Esophagus muscularis mucosa (tissue), 4 donors: ENCODE measurements around the gene C11orf68. TPM values are rescaled to one million over a fixed set of nuclear protein-coding genes. Genes with fewer than 3 reads are reported as not detected.
A peak's percentile ranks its signal among the peaks of the same experiment; 100 is the strongest.

ENCODE experiments used
- DNase-seq: peaks from one replicate; pipeline ENCODE4 v3.0.0-alpha.2; 2017; ENCODE audit errors: extremely low spot score
- H3K27ac ChIP-seq, 4 donors: fragments of 200-600 bp; sonication (generic); replicated peaks in 1 of 4; 1 replicate in 3 of 4; 2 replicates in 1 of 4; pipeline ENCODE4 v1.5.1; 2016 to 2019; ENCODE audit warnings: mild to moderate bottlenecking in 1 of 4
- H3K27me3 ChIP-seq, 4 donors: fragments of 200-600 bp; sonication (generic); one replicate each; pipeline versions ENCODE4 v1.5.1 to v1.6.0; 2016 to 2019
- H3K36me3 ChIP-seq, 4 donors: fragments of 200-600 bp; sonication (generic); one replicate each; pipeline ENCODE4 v1.5.1; 2016 to 2019
- H3K4me1 ChIP-seq, 4 donors: fragments of 200-600 bp; sonication (generic); one replicate each; pipeline ENCODE4 v1.5.1; 2016 to 2019
- H3K4me3 ChIP-seq, 4 donors: fragments of 200-600 bp; sonication (generic); 1 replicate in 2 of 4; 2 replicates in 2 of 4; pipeline ENCODE4 v1.5.1; 2016 to 2019; ENCODE audit warnings: mild to moderate bottlenecking in 4 of 4, moderate library complexity in 1 of 4
- H3K9me3 ChIP-seq, 4 donors: fragments of 200-600 bp; sonication (generic); 1 replicate in 3 of 4; 2 replicates in 1 of 4; pipeline ENCODE4 v1.5.1; 2016 to 2019
- EP300 ChIP-seq: sonication (generic); formaldehyde crosslinking; IDR thresholded peaks from one replicate; pipeline ENCODE4 v1.6.1; 2017; ENCODE audit warnings: antibody characterized with exemption
- POLR2A ChIP-seq: fragments of 450-650 bp; IDR thresholded peaks from one replicate; pipeline ENCODE4 v1.6.1; 2017; ENCODE audit warnings: antibody characterized with exemption, moderate library complexity, mild to moderate bottlenecking, low read depth
- POLR2AphosphoS5 ChIP-seq, 2 donors: sonication (generic); formaldehyde crosslinking; IDR thresholded peaks; one replicate each; pipeline ENCODE4 v1.6.1; 2017; ENCODE audit warnings: antibody characterized with exemption in 2 of 2
- WGBS: methylation state at CpG from one replicate; pipeline ENCODE4 v1.1.5; 2018; 5-methylcytosine and 5-hydroxymethylcytosine counted together
- intact Hi-C: fragments of 100-400 bp; cut with DNase I; formaldehyde crosslinking; loops from one replicate; pipeline ENCODE4 v1.15.1; 2023
- total RNA-seq, 4 donors: library from RNA; depleted of rRNA; stranded (reverse); fragments of >200 nt; gene quantifications; one replicate each; pipeline versions ENCODE4 v1.1.0 to v1.2.1, GENCODE V29; 2016
- TF ChIP-seq, protein P1 (sequence below), 3 experiments: fragments of 200-600 bp in 2 of 3; fragments of 450-650 bp in 1 of 3; sonication (generic) in 2 of 3; IDR thresholded peaks; one replicate each; pipeline ENCODE4 v1.5.1; 2017 to 2019; ENCODE audit warnings: antibody characterized with exemption in 3 of 3, mild to moderate bottlenecking in 2 of 3, moderate library complexity in 1 of 3

Gene C11orf68
- total RNA-seq, 4 donors from 2014 or later, result 18.2 to 56.0 (median 28.0) TPM

DNA sequence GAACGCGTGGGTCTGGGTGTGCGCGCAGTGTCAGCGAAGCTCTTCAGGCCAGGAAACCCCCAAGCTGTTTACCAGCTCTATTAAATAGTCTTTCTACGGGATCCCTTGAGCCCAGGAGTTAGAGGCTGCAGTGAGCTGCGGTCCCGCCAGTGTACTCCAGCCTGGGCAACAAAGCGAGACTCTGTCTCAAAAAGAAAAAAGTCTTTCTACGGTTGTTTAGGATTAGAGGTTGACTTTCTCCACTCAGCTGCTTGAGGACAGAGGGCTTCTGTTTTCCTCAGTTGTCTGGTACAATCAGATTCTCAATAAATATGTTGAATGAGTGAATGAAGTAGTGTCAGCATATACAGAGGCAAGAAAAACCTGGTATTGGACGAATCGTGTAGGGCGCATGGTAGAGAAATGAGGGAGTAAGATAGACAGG lies 43.3 kb upstream of the C11orf68 start:
- H3K36me3 ChIP-seq, result peaks cover 30 to 38% (median 34%) of the 10 kb centered on the region in 4 donors
- H3K4me3 ChIP-seq, result peak overlapping the region; percentile 92 to 99 (median 96)
- H3K9me3 ChIP-seq, result no peaks in the 10 kb centered on the region
- DNase-seq, result no peak
- TF ChIP-seq POLR2A, result no peak
- no peak for TF ChIP-seq POLR2AphosphoS5 (IDR thresholded peaks at IDR 0.05)
- TF ChIP-seq, protein P1, sequence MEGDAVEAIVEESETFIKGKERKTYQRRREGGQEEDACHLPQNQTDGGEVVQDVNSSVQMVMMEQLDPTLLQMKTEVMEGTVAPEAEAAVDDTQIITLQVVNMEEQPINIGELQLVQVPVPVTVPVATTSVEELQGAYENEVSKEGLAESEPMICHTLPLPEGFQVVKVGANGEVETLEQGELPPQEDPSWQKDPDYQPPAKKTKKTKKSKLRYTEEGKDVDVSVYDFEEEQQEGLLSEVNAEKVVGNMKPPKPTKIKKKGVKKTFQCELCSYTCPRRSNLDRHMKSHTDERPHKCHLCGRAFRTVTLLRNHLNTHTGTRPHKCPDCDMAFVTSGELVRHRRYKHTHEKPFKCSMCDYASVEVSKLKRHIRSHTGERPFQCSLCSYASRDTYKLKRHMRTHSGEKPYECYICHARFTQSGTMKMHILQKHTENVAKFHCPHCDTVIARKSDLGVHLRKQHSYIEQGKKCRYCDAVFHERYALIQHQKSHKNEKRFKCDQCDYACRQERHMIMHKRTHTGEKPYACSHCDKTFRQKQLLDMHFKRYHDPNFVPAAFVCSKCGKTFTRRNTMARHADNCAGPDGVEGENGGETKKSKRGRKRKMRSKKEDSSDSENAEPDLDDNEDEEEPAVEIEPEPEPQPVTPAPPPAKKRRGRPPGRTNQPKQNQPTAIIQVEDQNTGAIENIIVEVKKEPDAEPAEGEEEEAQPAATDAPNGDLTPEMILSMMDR (IDR thresholded peaks at IDR 0.05), result no peak
- no peak for TF ChIP-seq EP300
- H3K27me3 ChIP-seq, result peaks cover 0 to 6% (median 0%) of the 10 kb centered on the region in 4 donors
- 5% methylated on average over 13 of the region's 13 CpGs for WGBS
- peaks cover 23 to 34% (median 32%) of the 10 kb centered on the region in 4 donors for H3K4me1 ChIP-seq
- H3K27ac ChIP-seq, result peak overlapping the region; percentile 84 to 92 (median 91)
- intact Hi-C loops, result loop anchor here (5.0 kb wide), 1 partner anchor 40 kb away; the partner anchor contains the start of genes BANF1 and EIF1AD

DNA sequence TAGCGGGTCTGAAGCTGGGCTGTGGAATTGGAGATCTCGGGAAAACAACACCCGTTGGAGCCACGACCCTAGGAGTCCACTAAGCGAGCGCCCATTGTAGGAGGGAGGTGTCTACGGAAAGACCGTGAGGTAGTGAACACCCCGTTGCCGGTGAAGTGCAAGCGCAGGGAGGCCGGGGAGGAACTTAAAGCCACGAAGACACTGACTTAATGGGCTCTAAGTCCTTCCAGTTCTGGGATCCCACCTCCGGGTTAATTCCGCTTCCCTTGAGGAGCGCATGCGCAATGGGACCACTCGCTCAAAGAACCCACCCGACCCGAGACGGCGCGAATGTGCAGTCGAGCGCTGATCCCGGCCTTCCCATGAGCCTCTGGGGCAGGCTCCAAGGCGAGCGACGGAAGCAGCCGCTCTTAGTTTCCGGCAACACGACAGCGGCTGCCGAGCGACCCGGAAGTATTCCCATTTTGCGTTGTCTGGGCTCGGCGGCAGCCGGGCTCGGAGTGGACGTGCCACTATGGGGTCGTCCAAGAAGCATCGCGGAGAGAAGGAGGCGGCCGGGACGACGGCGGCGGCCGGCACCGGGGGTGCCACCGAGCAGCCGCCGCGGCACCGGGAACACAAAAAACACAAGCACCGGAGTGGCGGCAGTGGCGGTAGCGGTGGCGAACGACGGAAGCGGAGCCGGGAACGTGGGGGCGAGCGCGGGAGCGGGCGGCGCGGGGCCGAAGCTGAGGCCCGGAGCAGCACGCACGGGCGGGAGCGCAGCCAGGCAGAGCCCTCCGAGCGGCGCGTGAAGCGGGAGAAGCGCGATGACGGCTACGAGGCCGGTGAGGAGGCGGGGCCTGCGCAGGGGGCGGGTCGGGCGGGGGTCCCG lies 42.6 kb upstream of the C11orf68 start, which contains the start of gene SART1:
Gene SART1 (plus strand): TSS at position 468 of the 874 bp plus-strand sequence. CDS start 47 bp downstream, at position 515.
- H3K36me3 ChIP-seq, result peaks cover 24 to 31% (median 28%) of the 10 kb centered on the region in 4 donors
- under 1% methylated on average over 35 of the region's 97 CpGs for WGBS
- TF ChIP-seq POLR2A (peak; percentile 18), EP300 (no peak), POLR2AphosphoS5 (IDR thresholded peaks at IDR 0.05) (peak; percentile 89 to 99)
- TF ChIP-seq, protein P1 (IDR thresholded peaks at IDR 0.05), result peak in 1 of 3 experiments; percentile 43
- DNase-seq, result peak; percentile 99
- no peaks in the 10 kb centered on the region for H3K9me3 ChIP-seq
- intact Hi-C loops, result loop anchor here (1.0 to 5.0 kb wide), 2 partner anchors 41 to 73 kb away; partner anchors contain the start of genes BANF1, EIF1AD and FIBP
- peak within 1 kb of the TSS; percentile 84 to 92 (median 91) for H3K27ac ChIP-seq
- peaks cover 23 to 34% (median 32%) of the 10 kb centered on the region in 4 donors for H3K4me1 ChIP-seq
- peak within 1 kb of the TSS; percentile 92 to 99 (median 96) for H3K4me3 ChIP-seq
- H3K27me3 ChIP-seq, result peaks cover 0 to 12% (median 0%) of the 10 kb centered on the region in 4 donors

DNA sequence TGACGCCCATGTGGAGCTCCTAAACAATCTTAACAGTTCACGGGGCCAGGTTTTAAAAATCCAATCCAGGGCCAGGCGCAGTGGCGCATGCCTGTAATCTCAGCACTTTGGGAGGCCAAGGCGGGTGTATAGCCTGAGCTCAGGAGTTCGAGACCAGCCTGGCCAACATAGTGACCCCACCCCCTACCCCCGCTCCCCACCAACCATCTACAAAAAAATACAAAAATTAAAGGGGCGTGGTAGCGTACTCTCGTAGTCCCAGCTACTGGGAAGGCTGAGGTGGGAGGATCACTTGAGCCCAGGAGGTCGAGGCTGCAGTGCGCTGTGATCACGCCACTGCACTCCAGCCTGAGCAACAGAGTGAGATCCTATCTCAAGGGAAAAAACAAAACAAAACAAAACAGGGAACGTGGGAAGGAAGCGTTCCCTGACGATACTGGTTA lies 42.0 kb upstream of the C11orf68 start:
- DNase-seq, result no peak
- Histone ChIP-seq H3K4me1 (peaks cover 23 to 34% (median 32%) of the 10 kb centered on the region in 4 donors), H3K27me3 (peaks cover 0 to 19% (median 0%) of the 10 kb centered on the region in 4 donors), H3K27ac (peak overlapping the region; percentile 84 to 92 (median 91)), H3K4me3 (peak overlapping the region; percentile 92 to 99 (median 96)), H3K36me3 (peaks cover 17 to 25% (median 21%) of the 10 kb centered on the region in 4 donors), H3K9me3 (no peaks in the 10 kb centered on the region)
- WGBS, result 46% methylated on average over 13 of the region's 16 CpGs
- intact Hi-C loops, result loop anchor here (1.0 to 5.0 kb wide), 2 partner anchors 41 to 73 kb away; partner anchors contain the start of genes BANF1, EIF1AD and FIBP
- TF ChIP-seq, protein P1 (IDR thresholded peaks at IDR 0.05), result no peak
- TF ChIP-seq EP300, result no peak

DNA sequence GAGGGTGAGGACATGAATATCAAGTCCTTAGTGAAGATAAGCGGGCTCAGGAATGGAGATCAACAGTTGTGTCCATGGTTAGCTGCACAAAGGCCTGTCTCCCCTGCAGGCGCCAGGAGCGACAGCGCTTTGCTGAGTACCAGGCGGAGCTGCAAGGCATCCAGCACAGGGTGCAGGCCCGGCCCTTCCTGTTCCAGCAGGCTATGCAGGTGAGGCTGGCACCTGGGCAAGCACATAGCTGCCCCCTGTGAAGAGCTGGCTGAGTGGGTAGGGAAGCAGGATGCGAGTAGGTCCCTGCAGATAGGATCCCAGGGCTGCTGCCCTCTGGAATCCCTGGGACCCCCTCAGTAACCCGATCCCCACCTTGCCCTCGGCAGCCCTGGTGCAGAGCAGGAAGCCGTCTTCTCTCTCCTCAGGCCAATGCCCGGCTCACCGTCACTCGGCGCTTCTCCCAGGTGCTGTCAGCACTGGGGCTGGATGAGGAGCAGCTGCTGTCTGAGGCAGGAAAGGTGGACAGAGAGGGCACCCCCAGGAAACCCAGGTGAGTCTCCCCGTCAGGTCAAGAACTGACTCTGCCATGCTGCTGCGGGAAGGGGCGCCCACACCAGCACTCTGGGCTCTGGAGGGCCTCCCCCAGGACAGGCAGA lies 40.0 kb upstream of the C11orf68 start:
- peaks cover 21 to 27% (median 26%) of the 10 kb centered on the region in 4 donors for H3K4me1 ChIP-seq
- TF ChIP-seq POLR2AphosphoS5 (IDR thresholded peaks at IDR 0.05) (no peak), EP300 (no peak), POLR2A (no peak)
- TF ChIP-seq, protein P1 (IDR thresholded peaks at IDR 0.05), result no peak
- H3K36me3 ChIP-seq, result peaks cover 0 to 5% (median 2%) of the 10 kb centered on the region in 4 donors
- no peak for DNase-seq
- H3K9me3 ChIP-seq, result no peaks in the 10 kb centered on the region
- 76% methylated on average over 7 of the region's 17 CpGs for WGBS
- no peak overlapping the region for H3K4me3 ChIP-seq
- H3K27ac ChIP-seq, result no peak overlapping the region
- peaks cover 0 to 38% (median 4%) of the 10 kb centered on the region in 4 donors for H3K27me3 ChIP-seq
- intact Hi-C loops, result loop anchor here (5.0 kb wide), 1 partner anchor 37 kb away; no protein-coding TSS in a partner anchor
